ENCODE data around the gene FMNL3. TPM values are rescaled to one million over a fixed set of nuclear protein-coding genes. Genes with fewer than 3 reads are reported as not detected.
"Not testable (repeated sequence)": the region's sequence is repeated elsewhere in the genome, so short reads cannot be mapped to it uniquely, and the experiment has no call there.

Gene FMNL3
- total RNA-seq, 1 donor from 2014 or later = 17.3 TPM

DNA sequence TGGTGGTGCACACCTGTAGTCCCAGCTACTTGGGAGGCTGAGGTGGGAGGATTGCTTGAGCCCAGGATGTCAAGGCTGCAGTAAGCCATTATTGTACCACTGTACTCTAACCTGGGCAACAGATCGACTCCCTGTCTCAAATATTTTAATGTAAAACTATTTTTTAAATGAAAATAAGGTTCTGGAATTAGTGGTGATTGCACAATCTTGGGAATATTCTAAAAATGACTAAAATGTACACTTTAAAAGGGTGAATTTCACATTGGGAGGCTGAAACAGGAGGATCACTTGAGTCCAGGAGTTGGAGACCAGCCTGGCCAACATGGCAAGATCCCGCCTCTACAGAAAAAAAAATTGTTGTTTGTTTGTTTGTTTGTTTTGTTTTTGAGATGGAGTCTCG is 21.2 kb upstream of the FMNL3 start:
- Histone ChIP-seq H3K27me3 (peaks cover 6% of the 10 kb centered on the region), H3K27ac (no peak overlapping the region), H3K4me2 (no peak overlapping the region), H4K20me1 (ENCODE audit: low read depth) (no peaks in the 10 kb centered on the region), H3K79me2 (ENCODE audit: low read depth) (no peaks in the 10 kb centered on the region), H3K9ac (no peak overlapping the region), H3K4me1 (no peaks in the 10 kb centered on the region), H3K4me3 (no peak overlapping the region), H2AFZ (replicated peaks) (no peak overlapping the region), H3K36me3 (no peaks in the 10 kb centered on the region), H3F3A (ENCODE audit: low read depth) (no peaks in the 10 kb centered on the region), H3K9me3 (ENCODE audit: low read depth) (no peaks in the 10 kb centered on the region)
- Mint-ChIP-seq H3K36me3 (no peaks in the 10 kb centered on the region), H3K9me3 (no peaks in the 10 kb centered on the region), H3K27me3 (ENCODE audit: insufficient read depth, low read depth) (peaks cover 9% of the 10 kb centered on the region), H3K4me3 (no peak overlapping the region), H3K27ac (no peak overlapping the region), H3K4me1 (no peaks in the 10 kb centered on the region)
- no peak for TF ChIP-seq EZH2 (IDR thresholded peaks at IDR 0.05)
- TF ChIP-seq EZH2phosphoT487 (IDR thresholded peaks at IDR 0.05) = no peak
- TF ChIP-seq, protein P1, sequence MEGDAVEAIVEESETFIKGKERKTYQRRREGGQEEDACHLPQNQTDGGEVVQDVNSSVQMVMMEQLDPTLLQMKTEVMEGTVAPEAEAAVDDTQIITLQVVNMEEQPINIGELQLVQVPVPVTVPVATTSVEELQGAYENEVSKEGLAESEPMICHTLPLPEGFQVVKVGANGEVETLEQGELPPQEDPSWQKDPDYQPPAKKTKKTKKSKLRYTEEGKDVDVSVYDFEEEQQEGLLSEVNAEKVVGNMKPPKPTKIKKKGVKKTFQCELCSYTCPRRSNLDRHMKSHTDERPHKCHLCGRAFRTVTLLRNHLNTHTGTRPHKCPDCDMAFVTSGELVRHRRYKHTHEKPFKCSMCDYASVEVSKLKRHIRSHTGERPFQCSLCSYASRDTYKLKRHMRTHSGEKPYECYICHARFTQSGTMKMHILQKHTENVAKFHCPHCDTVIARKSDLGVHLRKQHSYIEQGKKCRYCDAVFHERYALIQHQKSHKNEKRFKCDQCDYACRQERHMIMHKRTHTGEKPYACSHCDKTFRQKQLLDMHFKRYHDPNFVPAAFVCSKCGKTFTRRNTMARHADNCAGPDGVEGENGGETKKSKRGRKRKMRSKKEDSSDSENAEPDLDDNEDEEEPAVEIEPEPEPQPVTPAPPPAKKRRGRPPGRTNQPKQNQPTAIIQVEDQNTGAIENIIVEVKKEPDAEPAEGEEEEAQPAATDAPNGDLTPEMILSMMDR (IDR thresholded peaks at IDR 0.05) = no peak
- DNase-seq (ENCODE audit: low spot score) = no peak

DNA sequence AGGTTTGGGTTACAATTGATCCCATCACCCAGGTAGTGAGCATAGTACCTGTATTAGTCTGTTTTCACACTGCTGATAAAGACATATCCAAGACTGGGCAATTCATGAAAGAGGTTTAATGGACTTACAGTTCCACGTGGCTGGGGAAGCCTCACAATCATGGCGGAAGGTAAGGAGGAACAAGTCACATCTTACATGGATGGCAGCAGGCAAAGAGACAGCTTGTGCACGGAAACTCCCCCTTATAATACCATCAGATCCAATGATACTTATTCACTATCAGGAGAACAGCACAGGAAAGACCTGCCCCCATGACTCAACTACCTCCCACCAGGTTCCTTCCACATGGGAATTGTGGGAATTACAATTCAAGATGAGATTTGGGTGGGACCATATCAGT is 14.2 kb upstream of the FMNL3 start:
- not testable (repeated sequence) for H3K9me3 ChIP-seq (ENCODE audit: low read depth); H3K27me3 ChIP-seq; H3K27ac ChIP-seq; H3K36me3 ChIP-seq; H3K79me2 ChIP-seq (ENCODE audit: low read depth); H3K4me2 ChIP-seq; DNase-seq (ENCODE audit: low spot score); H4K20me1 ChIP-seq (ENCODE audit: low read depth); H3F3A ChIP-seq (ENCODE audit: low read depth); H3K4me1 Mint-ChIP-seq; H3K36me3 Mint-ChIP-seq; H2AFZ ChIP-seq (replicated peaks); H3K4me3 ChIP-seq; H3K9me3 Mint-ChIP-seq; H3K27ac Mint-ChIP-seq; H3K4me1 ChIP-seq; H3K9ac ChIP-seq; H3K27me3 Mint-ChIP-seq (ENCODE audit: insufficient read depth, low read depth); H3K4me3 Mint-ChIP-seq

DNA sequence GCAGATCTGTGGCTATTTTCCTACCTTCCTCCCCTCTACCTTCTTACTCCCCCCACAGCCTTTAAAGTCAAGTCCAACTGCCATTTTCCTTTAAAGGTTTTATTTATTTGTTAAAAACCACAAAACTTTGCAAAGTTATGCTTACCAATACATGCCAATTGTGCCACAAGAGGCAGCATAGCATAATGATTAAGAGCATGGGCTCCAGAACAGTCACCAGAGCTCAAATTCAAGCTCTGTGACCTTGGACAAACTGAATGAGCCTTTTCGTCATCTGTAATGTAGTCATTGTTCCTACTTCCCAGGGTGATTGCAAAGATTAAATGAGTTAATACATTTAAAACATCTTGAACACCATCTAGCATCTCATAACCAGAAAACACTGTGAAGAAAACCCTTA is 13.0 kb upstream of the FMNL3 start:
- Histone ChIP-seq H3K79me2 (ENCODE audit: low read depth) (no peaks in the 10 kb centered on the region), H2AFZ (replicated peaks) (no peak overlapping the region), H3K4me2 (no peak overlapping the region), H3K27ac (no peak overlapping the region), H3K9me3 (ENCODE audit: low read depth) (no peaks in the 10 kb centered on the region), H3F3A (ENCODE audit: low read depth) (no peaks in the 10 kb centered on the region), H3K36me3 (no peaks in the 10 kb centered on the region), H3K4me1 (no peaks in the 10 kb centered on the region), H4K20me1 (ENCODE audit: low read depth) (no peaks in the 10 kb centered on the region), H3K9ac (no peak overlapping the region), H3K4me3 (no peak overlapping the region), H3K27me3 (no peaks in the 10 kb centered on the region)
- TF ChIP-seq EZH2phosphoT487 (IDR thresholded peaks at IDR 0.05) (no peak), EZH2 (IDR thresholded peaks at IDR 0.05) (no peak)
- TF ChIP-seq, protein P1 (IDR thresholded peaks at IDR 0.05) = no peak
- Mint-ChIP-seq H3K9me3 (no peaks in the 10 kb centered on the region), H3K4me3 (no peak overlapping the region), H3K36me3 (no peaks in the 10 kb centered on the region), H3K27me3 (ENCODE audit: insufficient read depth, low read depth) (peaks cover 2% of the 10 kb centered on the region), H3K4me1 (no peaks in the 10 kb centered on the region), H3K27ac (no peak overlapping the region)
- DNase-seq (ENCODE audit: low spot score) = no peak

DNA sequence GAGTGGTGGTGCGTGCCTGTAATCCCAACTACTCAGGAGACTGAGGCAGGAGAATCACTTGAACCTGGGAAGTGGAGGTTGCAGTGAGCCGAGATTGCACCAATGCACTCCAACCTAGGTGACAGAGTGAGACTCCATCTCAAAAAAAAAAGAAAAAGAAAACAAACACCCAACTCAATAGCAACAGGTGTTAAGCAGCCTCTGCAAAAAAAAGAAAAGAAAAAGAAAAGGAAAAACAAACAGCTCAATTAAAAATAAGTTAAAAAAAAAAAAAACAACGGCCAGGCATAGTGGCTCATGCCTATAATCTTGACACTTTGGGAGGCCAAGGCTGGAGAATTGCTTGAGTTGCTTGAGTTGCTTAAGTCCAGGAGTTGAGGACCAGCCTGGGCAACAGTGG is 10.6 kb upstream of the FMNL3 start:
- H3K27ac Mint-ChIP-seq; H3K9me3 Mint-ChIP-seq; H3K27me3 Mint-ChIP-seq (ENCODE audit: insufficient read depth, low read depth); H3K27ac ChIP-seq; H3K79me2 ChIP-seq (ENCODE audit: low read depth); H2AFZ ChIP-seq (replicated peaks); H3K36me3 Mint-ChIP-seq; H3K9ac ChIP-seq; H3K4me3 Mint-ChIP-seq; H4K20me1 ChIP-seq (ENCODE audit: low read depth); H3K4me3 ChIP-seq; H3K4me1 ChIP-seq; H3K27me3 ChIP-seq; H3K9me3 ChIP-seq (ENCODE audit: low read depth); DNase-seq (ENCODE audit: low spot score); H3K4me2 ChIP-seq; H3K4me1 Mint-ChIP-seq; H3K36me3 ChIP-seq; H3F3A ChIP-seq (ENCODE audit: low read depth): not testable (repeated sequence)

All from neural progenitor cell (in vitro differentiated cells).